Nephron (organoid): ENCODE data around the gene ZNF169.
"Not testable (repeated sequence)": the region's sequence is repeated elsewhere in the genome, so short reads cannot be mapped to it uniquely, and the experiment has no call there.

ENCODE experiments used
- H3K27ac Mint-ChIP-seq, 3 experiments: 2 replicates each; pipeline ENCODE4 v1.8.0; 2020; ENCODE audit warnings: mixed read lengths in 3 of 3, mild to moderate bottlenecking in 2 of 3, moderate library complexity in 1 of 3
- H3K27me3 Mint-ChIP-seq: 2 replicates; pipeline ENCODE4 v1.8.0; 2021; ENCODE audit warnings: low read depth, mild to moderate bottlenecking, moderate library complexity, mixed read lengths
- H3K36me3 Mint-ChIP-seq: 2 replicates; pipeline ENCODE4 v1.8.0; 2020; ENCODE audit warnings: low read depth, mixed read lengths
- H3K4me1 Mint-ChIP-seq: 2 replicates; pipeline ENCODE4 v1.8.0; 2020; ENCODE audit warnings: mixed read lengths
- H3K4me3 Mint-ChIP-seq, 3 experiments: 2 replicates each; pipeline ENCODE4 v1.8.0; 2020; ENCODE audit warnings: mild to moderate bottlenecking in 3 of 3, mixed read lengths in 3 of 3, moderate library complexity in 2 of 3
- H3K9me3 Mint-ChIP-seq: 2 replicates; pipeline ENCODE4 v1.8.0; 2020; ENCODE audit warnings: mixed read lengths
- CTCF ChIP-seq, 3 experiments: fragments of 200-600 bp; sonication (generic); IDR thresholded peaks; one replicate each; pipeline ENCODE4 v1.5.0; 2021; ENCODE audit warnings: antibody characterized with exemption in 3 of 3; ENCODE audit not compliant: unreplicated experiment in 3 of 3

The ZNF169 gene

GRCh38 chr9:94298949-94299599 is 40.0 kb downstream of the ZNF169 start:
- no peaks in the 10 kb centered on the region for H3K9me3 Mint-ChIP-seq
- H3K4me1 Mint-ChIP-seq = no peaks in the 10 kb centered on the region
- no peak overlapping the region for H3K27ac Mint-ChIP-seq
- H3K4me3 Mint-ChIP-seq = no peak overlapping the region
- peaks cover 10% of the 10 kb centered on the region for H3K36me3 Mint-ChIP-seq
- H3K27me3 Mint-ChIP-seq = no peaks in the 10 kb centered on the region
- TF ChIP-seq CTCF (IDR thresholded peaks at IDR 0.05; ENCODE audit: unreplicated experiment in 3 of 3) = no peak

DNA sequence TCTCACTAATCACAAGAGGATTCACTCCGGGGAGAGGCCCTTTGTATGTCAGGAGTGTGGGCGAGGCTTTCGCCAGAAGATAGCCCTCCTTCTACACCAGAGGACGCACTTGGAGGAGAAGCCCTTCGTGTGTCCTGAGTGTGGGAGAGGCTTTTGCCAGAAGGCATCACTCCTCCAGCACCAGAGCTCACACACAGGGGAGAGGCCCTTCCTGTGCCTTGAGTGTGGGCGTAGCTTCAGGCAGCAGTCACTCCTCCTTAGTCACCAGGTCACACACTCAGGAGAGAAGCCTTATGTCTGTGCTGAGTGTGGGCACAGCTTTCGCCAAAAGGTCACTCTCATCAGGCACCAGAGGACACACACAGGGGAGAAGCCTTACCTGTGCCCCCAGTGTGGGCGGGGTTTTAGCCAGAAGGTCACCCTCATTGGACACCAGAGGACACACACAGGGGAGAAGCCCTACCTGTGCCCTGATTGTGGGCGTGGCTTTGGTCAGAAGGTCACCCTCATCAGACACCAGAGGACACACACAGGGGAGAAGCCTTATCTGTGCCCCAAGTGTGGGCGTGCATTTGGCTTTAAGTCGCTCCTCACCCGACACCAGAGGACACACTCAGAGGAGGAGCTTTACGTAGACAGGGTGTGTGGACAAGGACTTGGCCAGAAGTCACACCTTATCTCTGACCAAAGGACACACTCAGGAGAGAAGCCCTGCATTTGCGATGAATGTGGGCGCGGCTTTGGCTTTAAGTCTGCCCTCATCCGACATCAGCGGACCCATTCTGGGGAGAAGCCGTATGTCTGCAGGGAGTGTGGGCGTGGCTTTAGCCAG is 41.6 kb downstream of the ZNF169 start:
- Mint-ChIP-seq H3K36me3 (peaks cover 10% of the 10 kb centered on the region), H3K4me3 (no peak overlapping the region), H3K27ac (no peak overlapping the region), H3K4me1 (no peaks in the 10 kb centered on the region), H3K27me3 (no peaks in the 10 kb centered on the region), H3K9me3 (no peaks in the 10 kb centered on the region)
- TF ChIP-seq CTCF (IDR thresholded peaks at IDR 0.05; ENCODE audit: unreplicated experiment in 3 of 3) = no peak

- Mint-ChIP-seq H3K4me3 (no peak overlapping the region), H3K4me1 (no peaks in the 10 kb centered on the region), H3K36me3 (peaks cover 10% of the 10 kb centered on the region), H3K27ac (no peak overlapping the region), H3K9me3 (no peaks in the 10 kb centered on the region), H3K27me3 (no peaks in the 10 kb centered on the region)
- no peak for TF ChIP-seq CTCF (IDR thresholded peaks at IDR 0.05; ENCODE audit: unreplicated experiment in 3 of 3)
Observed at GRCh38 chr9:94301583-94301982, 42.5 kb downstream of the ZNF169 start.

DNA sequence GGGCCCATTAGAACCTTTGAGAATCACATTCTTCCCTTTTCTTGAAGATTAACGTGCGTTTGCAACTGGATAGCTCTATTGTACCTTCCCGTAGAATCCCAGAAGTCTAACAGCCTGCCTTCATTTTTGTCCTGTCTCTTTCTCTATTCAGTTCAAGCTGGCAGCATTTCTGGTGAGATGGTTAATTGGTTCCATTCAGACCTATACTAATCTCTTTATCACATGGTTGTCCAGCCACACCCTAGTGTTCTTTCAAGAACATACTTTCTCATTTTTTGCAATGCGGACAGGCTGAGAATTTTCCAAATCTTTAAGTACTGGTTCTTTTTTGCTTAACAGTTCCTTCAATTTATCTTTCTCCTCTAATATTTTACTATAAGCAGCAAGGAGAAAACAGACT is 43.3 kb downstream of the ZNF169 start:
- Mint-ChIP-seq H3K27me3 (no peaks in the 10 kb centered on the region), H3K36me3 (peaks cover 6% of the 10 kb centered on the region), H3K4me1 (no peaks in the 10 kb centered on the region), H3K4me3 (no peak overlapping the region), H3K27ac (no peak overlapping the region), H3K9me3 (no peaks in the 10 kb centered on the region)
- TF ChIP-seq CTCF (IDR thresholded peaks at IDR 0.05; ENCODE audit: unreplicated experiment in 3 of 3) = no peak

- Mint-ChIP-seq H3K4me3 (no peak overlapping the region), H3K4me1 (no peaks in the 10 kb centered on the region), H3K9me3 (no peaks in the 10 kb centered on the region), H3K27me3 (no peaks in the 10 kb centered on the region), H3K27ac (no peak overlapping the region), H3K36me3 (peaks cover 6% of the 10 kb centered on the region)
- TF ChIP-seq CTCF (IDR thresholded peaks at IDR 0.05; ENCODE audit: unreplicated experiment in 3 of 3) = no peak
Observed at GRCh38 chr9:94303321-94303720, 44.2 kb downstream of the ZNF169 start.

DNA sequence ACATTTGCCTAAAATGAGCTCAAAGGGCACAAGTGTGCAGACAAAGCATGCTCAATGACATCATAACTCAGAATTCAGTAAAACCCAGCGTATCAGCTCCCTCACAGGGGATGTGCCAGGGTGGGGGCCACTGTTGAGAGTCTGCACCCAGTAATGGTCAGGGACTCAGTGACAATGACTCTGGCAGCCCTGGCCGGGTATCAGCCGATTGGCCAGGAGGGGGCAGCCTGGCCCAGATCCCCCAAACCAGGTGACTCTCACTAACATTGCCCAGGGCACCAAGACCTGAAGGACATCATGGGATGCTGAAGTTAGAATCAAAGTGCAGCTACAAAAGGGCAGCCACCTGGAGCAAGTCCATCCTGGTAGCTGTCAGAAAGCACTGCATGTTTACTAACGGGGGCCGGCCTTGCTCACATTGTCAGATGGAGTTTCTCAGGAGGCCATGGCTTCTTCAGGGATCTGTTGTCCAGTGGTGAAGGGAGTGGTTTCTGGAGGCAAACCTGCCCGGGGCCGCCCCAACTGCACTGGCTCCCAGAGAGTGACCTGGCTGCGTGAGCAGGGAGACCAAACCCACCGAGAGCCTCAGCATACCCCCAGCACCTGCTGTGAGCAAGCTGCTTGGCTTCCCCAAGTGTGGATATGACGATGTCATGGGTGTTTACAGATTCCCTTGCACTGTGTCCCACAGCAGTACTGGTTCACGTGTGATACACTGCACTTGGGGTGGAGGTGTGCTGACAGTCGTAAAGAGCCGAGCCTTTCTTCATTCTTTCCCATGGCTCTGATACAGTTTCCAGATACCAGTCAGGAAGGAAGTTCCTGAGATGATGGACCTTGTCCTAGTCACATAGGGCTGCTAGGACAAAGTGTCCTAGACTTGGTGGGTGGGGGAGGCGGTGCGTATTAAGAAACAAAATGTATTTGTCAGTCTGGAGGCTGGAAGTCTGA is 56.2 kb downstream of the ZNF169 start:
- H3K27me3 Mint-ChIP-seq, H3K9me3 Mint-ChIP-seq, H3K4me3 Mint-ChIP-seq, H3K27ac Mint-ChIP-seq, H3K36me3 Mint-ChIP-seq, H3K4me1 Mint-ChIP-seq: not testable (repeated sequence)

DNA sequence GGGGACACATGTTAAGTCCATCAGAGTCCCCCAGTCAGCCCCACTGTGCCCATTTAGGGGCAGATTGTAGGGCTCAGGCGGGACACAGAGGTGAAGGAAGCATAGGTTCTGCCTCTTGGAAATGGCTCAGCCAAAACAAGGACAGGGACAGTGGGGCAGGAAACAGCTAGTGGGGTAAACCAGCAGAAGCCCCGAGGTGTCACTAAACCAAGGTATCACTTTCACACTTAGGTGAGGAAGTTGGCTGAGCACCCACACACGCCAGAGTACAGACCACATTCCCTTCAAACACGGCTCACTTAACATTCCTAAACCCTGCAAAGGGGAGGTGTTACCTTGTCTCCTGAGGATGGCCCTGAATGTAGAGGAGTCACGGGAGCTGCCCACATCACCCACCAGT is 57.1 kb downstream of the ZNF169 start:
- H3K9me3 Mint-ChIP-seq, H3K4me1 Mint-ChIP-seq, H3K27me3 Mint-ChIP-seq, H3K4me3 Mint-ChIP-seq, H3K36me3 Mint-ChIP-seq, H3K27ac Mint-ChIP-seq: not testable (repeated sequence)

DNA sequence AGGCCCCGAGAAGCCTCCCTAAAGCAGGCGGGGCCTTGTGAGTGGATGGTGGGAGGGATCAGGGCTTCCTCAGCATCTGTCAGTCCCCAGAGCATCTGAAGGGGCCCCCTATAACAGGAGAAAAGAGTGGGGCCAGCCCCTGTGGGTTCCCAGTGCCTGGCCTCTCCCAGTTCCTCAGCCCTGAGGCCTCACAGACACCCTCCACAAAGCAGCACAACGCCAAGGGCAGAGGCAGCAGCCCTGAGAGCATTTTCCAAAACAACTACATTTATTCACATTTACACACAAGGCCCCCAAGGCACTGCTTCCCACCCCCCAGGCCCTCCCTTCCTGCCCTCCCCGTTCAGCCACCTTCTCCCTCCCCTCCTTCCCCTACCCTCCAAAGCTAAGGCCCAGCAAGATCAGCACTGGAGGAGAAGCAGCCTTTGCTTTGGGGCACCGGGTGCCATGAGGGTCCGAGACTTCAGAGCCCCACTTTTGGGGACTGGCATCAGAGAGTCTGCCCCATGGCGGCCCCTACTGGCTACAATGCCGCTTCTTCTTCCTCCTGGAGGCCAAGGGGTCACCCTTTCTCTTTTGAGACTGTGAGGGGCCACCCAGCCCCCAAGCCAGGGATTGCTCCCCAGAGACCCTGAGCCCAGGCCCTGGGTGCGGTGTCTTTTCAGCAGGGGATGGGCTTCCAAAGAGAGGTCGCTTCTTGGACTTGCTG is 59.0 kb downstream of the ZNF169 start:
- not testable (repeated sequence) for H3K4me3 Mint-ChIP-seq, H3K4me1 Mint-ChIP-seq, H3K9me3 Mint-ChIP-seq, H3K36me3 Mint-ChIP-seq, H3K27me3 Mint-ChIP-seq, H3K27ac Mint-ChIP-seq
